Measurements from ENCODE around the gene ACTR10.

ACTR10 gene

GRCh38 chr14:58191763-58192601 lies 8.0 kb upstream of the ACTR10 start:
- TF ChIP-seq CTCF (IDR thresholded peaks at IDR 0.05; ENCODE audit: insufficient read depth, missing control alignments): no peak
- FAIRE-seq (no peak), DNase-seq (ENCODE audit: insufficient read length, low spot score) (no peak)

GRCh38 chr14:58193542-58193941 lies 6.4 kb upstream of the ACTR10 start:
- TF ChIP-seq CTCF (IDR thresholded peaks at IDR 0.05; ENCODE audit: insufficient read depth, missing control alignments): no peak
- FAIRE-seq (no peak), DNase-seq (ENCODE audit: insufficient read length, low spot score) (no peak)

- TF ChIP-seq CTCF (IDR thresholded peaks at IDR 0.05; ENCODE audit: insufficient read depth, missing control alignments): no peak
- DNase-seq (ENCODE audit: insufficient read length, low spot score) (no peak), FAIRE-seq (no peak)
Measured at GRCh38 chr14:58196198-58196597, 3.8 kb upstream of the ACTR10 start.

- no peak for FAIRE-seq
- TF ChIP-seq CTCF (IDR thresholded peaks at IDR 0.05; ENCODE audit: insufficient read depth, missing control alignments): no peak
- DNase-seq (ENCODE audit: insufficient read length, low spot score): no peak
Measured at GRCh38 chr14:58198086-58198485, 1.9 kb upstream of the ACTR10 start.

GRCh38 chr14:58200480-58200841 lies 512 bp downstream of the ACTR10 start:
- FAIRE-seq: no peak
- no peak for DNase-seq (ENCODE audit: insufficient read length, low spot score)
- no peak for TF ChIP-seq CTCF (IDR thresholded peaks at IDR 0.05; ENCODE audit: insufficient read depth, missing control alignments)

- FAIRE-seq: no peak
- no peak for TF ChIP-seq CTCF (IDR thresholded peaks at IDR 0.05; ENCODE audit: insufficient read depth, missing control alignments)
- no peak for DNase-seq (ENCODE audit: insufficient read length, low spot score)
Measured at GRCh38 chr14:58200846-58201245, 897 bp downstream of the ACTR10 start.

- DNase-seq (ENCODE audit: insufficient read length, low spot score) (no peak), FAIRE-seq (no peak)
- TF ChIP-seq CTCF (IDR thresholded peaks at IDR 0.05; ENCODE audit: insufficient read depth, missing control alignments): no peak
Measured at GRCh38 chr14:58213176-58213575, 13.2 kb downstream of the ACTR10 start.

Data from D721Med (cell line).